ENCODE data around the gene OR2T35. TPM values are rescaled to one million over a fixed set of nuclear protein-coding genes. Genes with fewer than 3 reads are reported as not detected.
"Not testable (repeated sequence)": the region's sequence is repeated elsewhere in the genome, so short reads cannot be mapped to it uniquely, and the experiment has no call there.

OR2T35 gene, protein sequence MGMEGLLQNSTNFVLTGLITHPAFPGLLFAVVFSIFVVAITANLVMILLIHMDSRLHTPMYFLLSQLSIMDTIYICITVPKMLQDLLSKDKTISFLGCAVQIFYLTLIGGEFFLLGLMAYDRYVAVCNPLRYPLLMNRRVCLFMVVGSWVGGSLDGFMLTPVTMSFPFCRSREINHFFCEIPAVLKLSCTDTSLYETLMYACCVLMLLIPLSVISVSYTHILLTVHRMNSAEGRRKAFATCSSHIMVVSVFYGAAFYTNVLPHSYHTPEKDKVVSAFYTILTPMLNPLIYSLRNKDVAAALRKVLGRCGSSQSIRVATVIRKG
- total RNA-seq = not detected

DNA sequence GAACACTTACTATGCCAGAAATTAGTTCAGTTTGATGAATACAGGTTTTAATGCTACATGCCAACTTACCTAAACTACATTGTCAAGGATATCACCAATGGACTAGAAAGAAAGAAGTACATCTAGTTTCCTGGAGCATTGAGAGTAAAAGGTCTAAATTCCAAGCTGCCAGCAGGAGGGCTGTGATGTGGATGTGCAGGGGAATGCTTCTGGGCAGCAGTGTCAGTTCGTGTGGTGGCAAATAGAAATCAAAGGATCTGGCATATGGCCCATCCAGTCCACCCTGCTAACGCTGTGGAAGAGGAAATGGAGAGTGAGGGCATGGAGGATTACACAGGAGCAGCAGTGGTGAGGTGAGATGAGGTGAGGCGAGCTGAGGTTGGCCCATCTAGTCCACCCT, at the start of gene OR2T35:
OR2T35 (minus strand) TSS at position 101 of the 400 bp plus-strand sequence. CDS start 6,020 bp downstream, outside the sequence.
- ATAC-seq = not testable (repeated sequence)

DNA sequence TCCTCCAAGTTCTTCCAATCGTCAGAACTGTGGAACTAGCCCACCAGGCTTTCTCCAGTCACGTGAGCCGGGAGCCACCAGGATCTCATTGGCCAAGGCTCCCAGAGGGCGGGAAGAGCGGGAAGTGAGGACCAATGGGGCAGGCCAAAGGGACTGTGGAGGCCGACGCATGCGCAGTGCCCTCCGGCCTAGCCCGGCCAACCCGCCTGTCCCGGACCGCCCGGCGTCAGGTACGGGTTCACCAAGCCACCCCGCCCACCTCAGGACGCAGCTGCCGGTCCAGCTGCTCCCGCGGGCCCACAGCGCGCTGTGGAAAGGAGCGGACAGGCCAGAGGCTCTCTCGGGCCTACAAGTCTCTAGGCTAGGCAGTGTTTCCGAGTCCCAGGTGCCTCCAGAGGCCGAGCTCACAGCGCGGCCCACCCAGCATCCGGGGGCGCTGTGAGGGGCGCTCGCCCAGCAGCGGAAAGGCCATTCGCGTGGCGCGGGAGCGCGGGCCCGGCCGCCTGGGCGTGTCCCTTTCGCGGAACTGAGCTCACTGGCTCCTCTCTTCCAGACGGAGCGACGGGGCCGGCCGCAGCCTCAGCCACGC, 46.6 kb upstream of the OR2T35 start:
- no peak for ATAC-seq

DNA sequence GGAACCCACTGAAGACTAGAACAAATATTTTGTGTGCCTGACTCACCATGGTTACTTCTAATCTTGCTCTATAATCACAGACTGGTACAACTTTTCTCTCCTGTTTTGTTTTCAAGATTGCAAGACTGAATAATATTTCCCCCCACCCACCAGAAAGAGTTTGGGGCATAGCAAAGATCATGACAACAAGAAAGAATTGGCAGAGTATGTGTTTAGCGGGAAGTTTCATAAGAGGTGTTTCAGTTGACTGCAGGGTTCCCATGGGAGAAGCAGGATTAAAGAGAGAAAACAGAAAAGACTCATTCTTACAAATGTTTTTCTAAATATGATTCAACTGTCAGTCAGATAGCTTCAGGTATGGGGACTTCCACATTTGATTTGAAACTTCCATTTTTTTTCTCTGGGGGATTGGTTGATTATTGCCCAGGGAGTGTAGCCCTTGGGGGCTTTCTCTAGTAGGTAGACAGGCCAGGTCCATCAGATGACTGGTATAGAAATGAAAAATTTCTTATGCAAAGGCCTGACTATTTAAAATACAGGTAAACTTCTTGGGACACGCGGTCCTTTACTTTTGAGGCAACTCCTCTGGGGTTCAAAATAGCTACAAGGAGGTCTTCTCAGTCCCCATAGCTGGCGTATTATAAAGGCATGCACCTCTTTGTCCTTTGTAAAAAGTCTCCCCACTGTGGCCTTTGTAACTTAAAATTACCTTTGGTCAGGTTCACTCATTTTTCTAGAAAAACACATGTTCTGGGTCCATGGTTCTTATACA, 43.6 kb upstream of the OR2T35 start:
- no peak for ATAC-seq

DNA sequence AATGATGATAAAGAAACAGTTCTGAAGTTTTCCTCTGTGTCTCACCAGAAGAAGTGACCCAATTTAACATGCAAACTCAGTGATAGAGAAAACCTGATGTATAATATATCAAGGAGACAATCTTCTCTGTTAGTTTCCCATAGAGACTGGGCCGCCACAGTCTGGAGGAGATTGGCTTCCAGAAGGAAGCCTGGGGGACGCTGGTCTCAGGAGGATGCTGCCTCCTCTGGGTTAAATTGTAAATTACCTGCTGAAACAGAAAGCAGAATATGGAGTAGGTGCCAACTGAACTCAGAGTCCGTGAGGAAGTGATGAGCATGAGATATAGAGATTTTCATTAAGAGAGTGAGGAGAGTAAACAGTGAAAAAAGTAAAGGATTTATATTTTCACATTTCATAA, 41.7 kb upstream of the OR2T35 start:
- ATAC-seq = no peak

GRCh38 chr1:248681651-248682050, 36.6 kb upstream of the OR2T35 start:
- no peak for ATAC-seq

DNA sequence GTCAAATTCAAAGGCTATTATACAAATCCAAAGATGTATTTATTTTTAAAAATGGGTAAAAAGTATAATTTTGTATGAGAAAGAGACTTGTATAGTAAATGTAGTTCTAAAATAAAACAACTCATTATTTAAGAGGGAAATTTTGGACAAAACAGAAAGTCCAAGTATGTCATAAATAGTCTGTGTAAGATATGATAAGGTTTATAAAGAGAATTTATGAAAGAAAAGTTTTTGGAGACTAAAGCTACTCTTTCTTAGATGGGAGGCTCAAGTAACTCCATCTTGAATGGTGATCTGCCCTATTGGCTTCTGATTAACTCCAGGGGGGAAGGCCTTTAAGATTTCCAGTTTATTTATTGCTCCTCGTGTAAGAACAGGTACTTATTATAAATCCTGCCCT, 24.9 kb upstream of the OR2T35 start:
- ATAC-seq = no peak

GRCh38 chr1:248663453-248664328, 18.6 kb upstream of the OR2T35 start:
- ATAC-seq = not testable (repeated sequence)

GRCh38 chr1:248656797-248657196, 11.7 kb upstream of the OR2T35 start:
- ATAC-seq = not testable (repeated sequence)

- not testable (repeated sequence) for ATAC-seq
Measured at GRCh38 chr1:248655354-248655753, 10.3 kb upstream of the OR2T35 start, which contains the start of gene OR2T27. Gene OR2T27, minus strand, starts transcription at chr1:248655528. Its CDS starts 4,644 bp downstream, at chr1:248650884.

GRCh38 chr1:248648770-248649536, 3.9 kb upstream of the OR2T35 start:
- ATAC-seq = not testable (repeated sequence)

DNA sequence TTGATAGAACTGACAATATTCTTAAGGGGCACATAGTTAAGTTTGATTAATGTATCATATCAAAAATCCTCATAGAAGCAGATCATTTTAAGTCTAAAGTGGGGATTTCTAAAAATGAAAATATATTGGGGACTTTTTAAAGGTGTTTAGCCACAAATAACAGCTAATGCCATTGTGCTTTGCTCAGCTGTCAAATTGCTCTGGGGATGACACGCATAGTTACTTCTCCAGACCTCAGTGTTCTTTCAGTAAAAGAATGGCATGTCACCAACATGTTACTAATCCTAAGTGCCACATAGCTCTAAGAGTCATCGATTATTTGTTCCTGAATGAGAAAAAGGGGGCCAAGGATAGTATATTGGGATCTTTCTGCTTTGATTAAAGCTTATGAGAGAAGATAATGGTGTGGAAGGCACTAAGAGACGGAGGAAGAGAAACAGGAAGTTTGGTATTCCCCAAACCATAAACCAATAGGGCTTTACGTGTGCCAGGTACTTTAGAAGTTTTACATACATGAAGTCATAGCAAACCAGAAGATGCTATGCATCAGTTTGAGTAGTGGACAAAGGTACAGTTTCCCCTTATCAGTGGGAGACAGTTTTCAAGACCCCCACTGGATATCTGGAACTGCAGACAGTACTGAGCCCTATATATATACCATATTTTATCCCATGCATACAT, 2.0 kb downstream of the OR2T35 start:
- ATAC-seq = not testable (repeated sequence)

GRCh38 chr1:248641583-248641982, 3.5 kb downstream of the OR2T35 start:
- ATAC-seq = not testable (repeated sequence)

DNA sequence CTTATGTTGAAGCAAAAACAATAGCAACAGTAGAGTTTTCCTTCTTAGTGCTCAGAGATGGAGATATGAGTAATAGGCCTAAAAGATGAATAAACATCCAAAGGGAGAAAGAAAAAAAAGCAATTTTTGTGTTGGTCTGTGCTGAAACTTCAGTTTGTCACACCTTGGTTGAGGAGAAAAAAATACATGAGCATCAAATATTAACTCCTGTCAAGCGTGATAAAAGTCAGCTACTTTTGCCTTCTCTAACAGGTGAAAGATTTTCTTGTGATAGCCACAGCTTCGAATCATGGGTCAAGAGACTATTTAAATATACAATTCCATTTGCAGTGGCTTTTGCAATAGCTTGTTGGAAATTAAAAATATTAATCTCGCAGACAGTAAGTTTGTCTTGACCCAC, 4.2 kb downstream of the OR2T35 start:
- ATAC-seq = not testable (repeated sequence)

GRCh38 chr1:248639652-248640051, 5.4 kb downstream of the OR2T35 start:
- ATAC-seq = not testable (repeated sequence)

- ATAC-seq = not testable (repeated sequence)
Measured at GRCh38 chr1:248636612-248637011, 8.5 kb downstream of the OR2T35 start.

- ATAC-seq = not testable (repeated sequence)
Measured at GRCh38 chr1:248634991-248635390, 10.1 kb downstream of the OR2T35 start, which contains the start of gene OR2T11. Gene OR2T11, minus strand, starts transcription at chr1:248635091. Its CDS starts 7,963 bp downstream, at chr1:248627128.

- ATAC-seq = no peak
Measured at GRCh38 chr1:248631354-248632008, 13.6 kb downstream of the OR2T35 start.

GRCh38 chr1:248630551-248630950, 14.5 kb downstream of the OR2T35 start:
- no peak for ATAC-seq

DNA sequence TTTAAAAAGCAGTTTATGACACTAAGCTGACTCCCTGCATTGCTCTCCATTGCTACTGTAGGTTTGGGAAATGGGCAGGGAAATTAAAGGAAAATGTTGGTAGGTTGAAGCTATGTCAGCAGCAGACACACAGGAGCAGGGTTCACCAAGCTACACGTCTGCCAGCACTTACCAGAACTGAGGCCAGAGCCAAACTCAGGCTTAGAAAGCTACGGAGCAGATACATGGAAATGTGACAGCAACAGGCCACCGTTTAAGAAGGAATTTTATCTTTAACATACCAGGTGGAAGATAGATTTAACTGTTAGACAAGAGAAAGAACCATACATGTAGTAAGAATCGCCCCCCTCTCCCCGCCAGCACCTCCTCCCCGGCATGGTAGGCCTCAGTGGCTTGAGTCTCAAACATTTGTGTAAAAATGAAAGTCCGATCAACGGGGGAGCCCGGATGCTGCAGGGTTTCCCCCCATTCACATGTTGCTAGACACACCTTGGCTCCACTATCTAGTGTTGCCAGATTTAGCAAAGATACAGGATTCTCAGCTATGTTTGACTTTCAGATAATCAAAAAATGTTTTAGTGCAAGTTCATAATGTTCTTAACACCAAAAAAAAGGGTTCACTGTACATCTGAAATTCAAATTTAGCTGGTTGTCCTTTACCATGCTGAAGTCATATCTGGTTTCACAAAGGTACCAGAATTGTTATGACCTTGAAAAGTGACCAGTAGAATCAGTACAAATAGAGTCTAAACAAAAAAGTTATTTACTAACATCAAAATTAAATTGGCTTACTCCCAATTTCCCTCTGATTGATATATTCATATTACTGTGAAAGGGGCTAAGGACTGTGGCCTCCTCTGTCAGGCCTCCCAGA, 16.9 kb downstream of the OR2T35 start:
- ATAC-seq = no peak
